ENCODE measurements around the gene CATSPER1.

GRCh38 chr11:66013762-66014100 is 12.5 kb downstream of the CATSPER1 start:
- TF ChIP-seq CTCF (IDR thresholded peaks at IDR 0.05) (no peak), EP300 (IDR thresholded peaks at IDR 0.05) (no peak), POLR2AphosphoS5 (IDR thresholded peaks at IDR 0.05) (no peak), POLR2A (IDR thresholded peaks at IDR 0.05; ENCODE audit: low read depth) (no peak)

All from esophagus muscularis mucosa (tissue), 4 donors.